ENCODE measurements around the gene ATXN7L2. TPM values are rescaled to one million over a fixed set of nuclear protein-coding genes. Genes with fewer than 3 reads are reported as not detected.
A peak's percentile ranks its signal among the peaks of the same experiment; 100 is the strongest.

The ATXN7L2 gene
- polyA plus RNA-seq, 1 donor from 2014 or later: 16.9 TPM

- no peaks in the 10 kb centered on the region for H3K27me3 ChIP-seq (ENCODE audit: insufficient read depth, low read depth, low read length)
Measured at GRCh38 chr1:109482242-109482641, 1.5 kb upstream of the ATXN7L2 start.

GRCh38 chr1:109482791-109483671, 674 bp upstream of the ATXN7L2 start:
- Histone ChIP-seq H3K27me3 (ENCODE audit: insufficient read depth, low read depth, low read length) (no peaks in the 10 kb centered on the region), H3K79me2 (replicated peaks; ENCODE audit: insufficient read depth, low read length) (peaks cover 8% of the 10 kb centered on the region), H3K9me2 (ENCODE audit: insufficient read depth, low read length) (no peaks in the 10 kb centered on the region), H3K4me2 (ENCODE audit: low read length) (peak overlapping the region; percentile 62), H3K9me3 (ENCODE audit: low read length) (no peaks in the 10 kb centered on the region), H3K36me3 (ENCODE audit: insufficient read depth, low read length) (no peaks in the 10 kb centered on the region), H4K20me1 (ENCODE audit: insufficient read depth) (no peaks in the 10 kb centered on the region), H3K4me3 (ENCODE audit: low read length) (peak overlapping the region; percentile 72), H3K27ac (ENCODE audit: low read length) (peak overlapping the region; percentile 86), H2AFZ (ENCODE audit: low read depth, low read length) (peak overlapping the region; percentile 94), H3F3A (ENCODE audit: insufficient read depth, low read length, poor library complexity, severe bottlenecking) (no peaks in the 10 kb centered on the region), H3K9ac (ENCODE audit: low read length) (peak overlapping the region; percentile 80)
- no peak for TF ChIP-seq TAF1 (IDR thresholded peaks at IDR 0.05; ENCODE audit: low read depth)
- peak; percentile 39 for TF ChIP-seq RAD21 (conservative IDR thresholded peaks at IDR 0.05)
- peak; percentile 34 for TF ChIP-seq SMC3 (conservative IDR thresholded peaks at IDR 0.05; ENCODE audit: poor library complexity)
- peak; percentile 44 for TF ChIP-seq POLR2AphosphoS5 (IDR thresholded peaks at IDR 0.05)
- no peak for TF ChIP-seq EZH2 (IDR thresholded peaks at IDR 0.05; ENCODE audit: borderline replicate concordance, insufficient read depth, low read length, poor library complexity, severe bottlenecking)
- TF ChIP-seq CTCF (IDR thresholded peaks at IDR 0.05; ENCODE audit: poor library complexity, severe bottlenecking): peak; percentile 79
- peak; percentile 13 for TF ChIP-seq EP300 (conservative IDR thresholded peaks at IDR 0.05; ENCODE audit: poor library complexity, severe bottlenecking)
- peak; percentile 57 for TF ChIP-seq MXI1 (conservative IDR thresholded peaks at IDR 0.05; ENCODE audit: poor library complexity, severe bottlenecking)

More at GRCh38 chr1:109482242-109482641, 1.5 kb upstream of the ATXN7L2 start:
- Histone ChIP-seq H2AFZ (ENCODE audit: low read depth, low read length) (no peak overlapping the region), H3K4me2 (ENCODE audit: low read length) (no peak overlapping the region), H3K27ac (ENCODE audit: low read length) (no peak overlapping the region), H3K79me2 (replicated peaks; ENCODE audit: insufficient read depth, low read length) (peaks cover 8% of the 10 kb centered on the region), H3K4me3 (ENCODE audit: low read length) (no peak overlapping the region), H3K9ac (ENCODE audit: low read length) (no peak overlapping the region), H3F3A (ENCODE audit: insufficient read depth, low read length, poor library complexity, severe bottlenecking) (no peaks in the 10 kb centered on the region), H4K20me1 (ENCODE audit: insufficient read depth) (no peaks in the 10 kb centered on the region), H3K36me3 (ENCODE audit: insufficient read depth, low read length) (no peaks in the 10 kb centered on the region), H3K9me3 (ENCODE audit: low read length) (no peaks in the 10 kb centered on the region), H3K9me2 (ENCODE audit: insufficient read depth, low read length) (no peaks in the 10 kb centered on the region)
- TF ChIP-seq MXI1 (conservative IDR thresholded peaks at IDR 0.05; ENCODE audit: poor library complexity, severe bottlenecking) (no peak), EZH2 (IDR thresholded peaks at IDR 0.05; ENCODE audit: borderline replicate concordance, insufficient read depth, low read length, poor library complexity, severe bottlenecking) (no peak), TAF1 (IDR thresholded peaks at IDR 0.05; ENCODE audit: low read depth) (no peak), CTCF (IDR thresholded peaks at IDR 0.05; ENCODE audit: poor library complexity, severe bottlenecking) (no peak), POLR2AphosphoS5 (IDR thresholded peaks at IDR 0.05) (no peak), EP300 (conservative IDR thresholded peaks at IDR 0.05; ENCODE audit: poor library complexity, severe bottlenecking) (no peak), SMC3 (conservative IDR thresholded peaks at IDR 0.05; ENCODE audit: poor library complexity) (no peak), RAD21 (conservative IDR thresholded peaks at IDR 0.05) (no peak)
- TF ChIP-seq, protein P1, sequence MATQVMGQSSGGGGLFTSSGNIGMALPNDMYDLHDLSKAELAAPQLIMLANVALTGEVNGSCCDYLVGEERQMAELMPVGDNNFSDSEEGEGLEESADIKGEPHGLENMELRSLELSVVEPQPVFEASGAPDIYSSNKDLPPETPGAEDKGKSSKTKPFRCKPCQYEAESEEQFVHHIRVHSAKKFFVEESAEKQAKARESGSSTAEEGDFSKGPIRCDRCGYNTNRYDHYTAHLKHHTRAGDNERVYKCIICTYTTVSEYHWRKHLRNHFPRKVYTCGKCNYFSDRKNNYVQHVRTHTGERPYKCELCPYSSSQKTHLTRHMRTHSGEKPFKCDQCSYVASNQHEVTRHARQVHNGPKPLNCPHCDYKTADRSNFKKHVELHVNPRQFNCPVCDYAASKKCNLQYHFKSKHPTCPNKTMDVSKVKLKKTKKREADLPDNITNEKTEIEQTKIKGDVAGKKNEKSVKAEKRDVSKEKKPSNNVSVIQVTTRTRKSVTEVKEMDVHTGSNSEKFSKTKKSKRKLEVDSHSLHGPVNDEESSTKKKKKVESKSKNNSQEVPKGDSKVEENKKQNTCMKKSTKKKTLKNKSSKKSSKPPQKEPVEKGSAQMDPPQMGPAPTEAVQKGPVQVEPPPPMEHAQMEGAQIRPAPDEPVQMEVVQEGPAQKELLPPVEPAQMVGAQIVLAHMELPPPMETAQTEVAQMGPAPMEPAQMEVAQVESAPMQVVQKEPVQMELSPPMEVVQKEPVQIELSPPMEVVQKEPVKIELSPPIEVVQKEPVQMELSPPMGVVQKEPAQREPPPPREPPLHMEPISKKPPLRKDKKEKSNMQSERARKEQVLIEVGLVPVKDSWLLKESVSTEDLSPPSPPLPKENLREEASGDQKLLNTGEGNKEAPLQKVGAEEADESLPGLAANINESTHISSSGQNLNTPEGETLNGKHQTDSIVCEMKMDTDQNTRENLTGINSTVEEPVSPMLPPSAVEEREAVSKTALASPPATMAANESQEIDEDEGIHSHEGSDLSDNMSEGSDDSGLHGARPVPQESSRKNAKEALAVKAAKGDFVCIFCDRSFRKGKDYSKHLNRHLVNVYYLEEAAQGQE (IDR thresholded peaks at IDR 0.05; ENCODE audit: borderline replicate concordance): no peak
